ENCODE measurements around the gene PRR20D. TPM values are rescaled to one million over a fixed set of nuclear protein-coding genes. Genes with fewer than 3 reads are reported as not detected.
"Not testable (repeated sequence)": the region's sequence is repeated elsewhere in the genome, so short reads cannot be mapped to it uniquely, and the experiment has no call there.

The PRR20D gene
- not detected for polyA plus RNA-seq (2013)

GRCh38 chr13:57160332-57160731, at the start of gene PRR20D:
Gene PRR20D, plus strand, starts transcription at chr13:57160632. Its CDS starts 387 bp downstream, at chr13:57161019.
- H3K4me3 ChIP-seq (ENCODE audit: control insufficient read depth in 1 of 7, extremely low read depth in 1 of 7, insufficient read depth in 4 of 7, low read depth in 2 of 7, low read length in 6 of 7); H3K36me3 ChIP-seq (ENCODE audit: control insufficient read depth in 4 of 4, insufficient read depth in 4 of 4, low read length in 3 of 4); H3K4me1 ChIP-seq (ENCODE audit: control extremely low read depth in 1 of 4, control insufficient read depth in 4 of 4, insufficient read depth in 4 of 4, low read length in 3 of 4); DNase-seq; H3K9me3 ChIP-seq (ENCODE audit: control extremely low read depth in 1 of 5, control insufficient read depth in 4 of 5, insufficient read depth in 2 of 5, low read depth in 1 of 5, low read length in 4 of 5); H3K27ac ChIP-seq (ENCODE audit: insufficient read depth in 1 of 2, low read depth in 1 of 2, low read length in 2 of 2, poor library complexity in 1 of 2, severe bottlenecking in 2 of 2); H3K27me3 ChIP-seq (replicated peaks in 2 of 5; ENCODE audit: control insufficient read depth in 4 of 5, insufficient read depth in 5 of 5, low read length in 4 of 5); CTCF ChIA-PET; POLR2A ChIA-PET: not testable (repeated sequence)
- no CpG with 5 or more reads among the region's 22 CpGs for WGBS (ENCODE audit: insufficient coverage)

GRCh38 chr13:57114945-57115344, 45.5 kb upstream of the PRR20D start:
- Histone ChIP-seq H3K36me3 (ENCODE audit: control insufficient read depth in 4 of 4, insufficient read depth in 4 of 4, low read length in 3 of 4) (no peaks in the 10 kb centered on the region), H3K27me3 (replicated peaks in 2 of 5; ENCODE audit: control insufficient read depth in 4 of 5, insufficient read depth in 5 of 5, low read length in 4 of 5) (no peaks in the 10 kb centered on the region), H3K4me1 (ENCODE audit: control extremely low read depth in 1 of 4, control insufficient read depth in 4 of 4, insufficient read depth in 4 of 4, low read length in 3 of 4) (no peaks in the 10 kb centered on the region), H3K27ac (ENCODE audit: insufficient read depth in 1 of 2, low read depth in 1 of 2, low read length in 2 of 2, poor library complexity in 1 of 2, severe bottlenecking in 2 of 2) (no peak overlapping the region), H3K4me3 (ENCODE audit: control insufficient read depth in 1 of 7, extremely low read depth in 1 of 7, insufficient read depth in 4 of 7, low read depth in 2 of 7, low read length in 6 of 7) (no peak overlapping the region), H3K9me3 (ENCODE audit: control extremely low read depth in 1 of 5, control insufficient read depth in 4 of 5, insufficient read depth in 2 of 5, low read depth in 1 of 5, low read length in 4 of 5) (no peaks in the 10 kb centered on the region)
- DNase-seq: no peak
- ChIA-PET POLR2A (no interaction called here), CTCF (no interaction called here)
- WGBS (ENCODE audit: insufficient coverage): no CpG with 5 or more reads among the region's 4 CpGs

- Histone ChIP-seq H3K4me1 (ENCODE audit: control extremely low read depth in 1 of 4, control insufficient read depth in 4 of 4, insufficient read depth in 4 of 4, low read length in 3 of 4) (no peaks in the 10 kb centered on the region), H3K27me3 (replicated peaks in 2 of 5; ENCODE audit: control insufficient read depth in 4 of 5, insufficient read depth in 5 of 5, low read length in 4 of 5) (no peaks in the 10 kb centered on the region), H3K4me3 (ENCODE audit: control insufficient read depth in 1 of 7, extremely low read depth in 1 of 7, insufficient read depth in 4 of 7, low read depth in 2 of 7, low read length in 6 of 7) (no peak overlapping the region), H3K36me3 (ENCODE audit: control insufficient read depth in 4 of 4, insufficient read depth in 4 of 4, low read length in 3 of 4) (no peaks in the 10 kb centered on the region), H3K9me3 (ENCODE audit: control extremely low read depth in 1 of 5, control insufficient read depth in 4 of 5, insufficient read depth in 2 of 5, low read depth in 1 of 5, low read length in 4 of 5) (no peaks in the 10 kb centered on the region), H3K27ac (ENCODE audit: insufficient read depth in 1 of 2, low read depth in 1 of 2, low read length in 2 of 2, poor library complexity in 1 of 2, severe bottlenecking in 2 of 2) (no peak overlapping the region)
- DNase-seq: no peak
- 100% methylated on average over 1 of the region's 1 CpG for WGBS (ENCODE audit: insufficient coverage)
- CTCF ChIA-PET: no interaction called here
- POLR2A ChIA-PET: no interaction called here
Observed at GRCh38 chr13:57123681-57124080, 36.8 kb upstream of the PRR20D start.

- H3K27ac ChIP-seq (ENCODE audit: insufficient read depth in 1 of 2, low read depth in 1 of 2, low read length in 2 of 2, poor library complexity in 1 of 2, severe bottlenecking in 2 of 2): no peak overlapping the region
- H3K27me3 ChIP-seq (replicated peaks in 2 of 5; ENCODE audit: control insufficient read depth in 4 of 5, insufficient read depth in 5 of 5, low read length in 4 of 5): no peaks in the 10 kb centered on the region
- no peak overlapping the region for H3K4me3 ChIP-seq (ENCODE audit: control insufficient read depth in 1 of 7, extremely low read depth in 1 of 7, insufficient read depth in 4 of 7, low read depth in 2 of 7, low read length in 6 of 7)
- no peaks in the 10 kb centered on the region for H3K9me3 ChIP-seq (ENCODE audit: control extremely low read depth in 1 of 5, control insufficient read depth in 4 of 5, insufficient read depth in 2 of 5, low read depth in 1 of 5, low read length in 4 of 5)
- WGBS (ENCODE audit: insufficient coverage): 98% methylated on average over 5 of the region's 6 CpGs
- ChIA-PET CTCF (interaction anchor here (1.6 kb wide), 1 partner anchor 10 kb away, joined by 3 read pairs; no protein-coding TSS in a partner anchor), POLR2A (no interaction called here)
- H3K36me3 ChIP-seq (ENCODE audit: control insufficient read depth in 4 of 4, insufficient read depth in 4 of 4, low read length in 3 of 4): no peaks in the 10 kb centered on the region
- H3K4me1 ChIP-seq (ENCODE audit: control extremely low read depth in 1 of 4, control insufficient read depth in 4 of 4, insufficient read depth in 4 of 4, low read length in 3 of 4): no peaks in the 10 kb centered on the region
- no peak for DNase-seq
Observed at GRCh38 chr13:57128909-57129308, 31.5 kb upstream of the PRR20D start.

GRCh38 chr13:57136093-57136492, 24.3 kb upstream of the PRR20D start:
- 74% methylated on average over 2 of the region's 2 CpGs for WGBS (ENCODE audit: insufficient coverage)
- H3K9me3 ChIP-seq (ENCODE audit: control extremely low read depth in 1 of 5, control insufficient read depth in 4 of 5, insufficient read depth in 2 of 5, low read depth in 1 of 5, low read length in 4 of 5): no peaks in the 10 kb centered on the region
- H3K4me1 ChIP-seq (ENCODE audit: control extremely low read depth in 1 of 4, control insufficient read depth in 4 of 4, insufficient read depth in 4 of 4, low read length in 3 of 4): no peaks in the 10 kb centered on the region
- POLR2A ChIA-PET: no interaction called here
- H3K27me3 ChIP-seq (replicated peaks in 2 of 5; ENCODE audit: control insufficient read depth in 4 of 5, insufficient read depth in 5 of 5, low read length in 4 of 5): no peaks in the 10 kb centered on the region
- H3K27ac ChIP-seq (ENCODE audit: insufficient read depth in 1 of 2, low read depth in 1 of 2, low read length in 2 of 2, poor library complexity in 1 of 2, severe bottlenecking in 2 of 2): no peak overlapping the region
- CTCF ChIA-PET: no interaction called here
- no peak overlapping the region for H3K4me3 ChIP-seq (ENCODE audit: control insufficient read depth in 1 of 7, extremely low read depth in 1 of 7, insufficient read depth in 4 of 7, low read depth in 2 of 7, low read length in 6 of 7)
- no peaks in the 10 kb centered on the region for H3K36me3 ChIP-seq (ENCODE audit: control insufficient read depth in 4 of 4, insufficient read depth in 4 of 4, low read length in 3 of 4)
- DNase-seq: no peak

GRCh38 chr13:57137585-57137984, 22.8 kb upstream of the PRR20D start:
- no peaks in the 10 kb centered on the region for H3K4me1 ChIP-seq (ENCODE audit: control extremely low read depth in 1 of 4, control insufficient read depth in 4 of 4, insufficient read depth in 4 of 4, low read length in 3 of 4)
- no peak overlapping the region for H3K4me3 ChIP-seq (ENCODE audit: control insufficient read depth in 1 of 7, extremely low read depth in 1 of 7, insufficient read depth in 4 of 7, low read depth in 2 of 7, low read length in 6 of 7)
- CTCF ChIA-PET: no interaction called here
- H3K36me3 ChIP-seq (ENCODE audit: control insufficient read depth in 4 of 4, insufficient read depth in 4 of 4, low read length in 3 of 4): no peaks in the 10 kb centered on the region
- no peaks in the 10 kb centered on the region for H3K9me3 ChIP-seq (ENCODE audit: control extremely low read depth in 1 of 5, control insufficient read depth in 4 of 5, insufficient read depth in 2 of 5, low read depth in 1 of 5, low read length in 4 of 5)
- H3K27ac ChIP-seq (ENCODE audit: insufficient read depth in 1 of 2, low read depth in 1 of 2, low read length in 2 of 2, poor library complexity in 1 of 2, severe bottlenecking in 2 of 2): no peak overlapping the region
- no CpG with 5 or more reads among the region's 4 CpGs for WGBS (ENCODE audit: insufficient coverage)
- no peaks in the 10 kb centered on the region for H3K27me3 ChIP-seq (replicated peaks in 2 of 5; ENCODE audit: control insufficient read depth in 4 of 5, insufficient read depth in 5 of 5, low read length in 4 of 5)
- no peak for DNase-seq
- POLR2A ChIA-PET: no interaction called here

GRCh38 chr13:57138988-57139387, 21.4 kb upstream of the PRR20D start:
- H3K4me3 ChIP-seq (ENCODE audit: control insufficient read depth in 1 of 7, extremely low read depth in 1 of 7, insufficient read depth in 4 of 7, low read depth in 2 of 7, low read length in 6 of 7): no peak overlapping the region
- POLR2A ChIA-PET: no interaction called here

More at GRCh38 chr13:57138988-57139387, 21.4 kb upstream of the PRR20D start:
- no peaks in the 10 kb centered on the region for H3K27me3 ChIP-seq (replicated peaks in 2 of 5; ENCODE audit: control insufficient read depth in 4 of 5, insufficient read depth in 5 of 5, low read length in 4 of 5)
- no peaks in the 10 kb centered on the region for H3K36me3 ChIP-seq (ENCODE audit: control insufficient read depth in 4 of 4, insufficient read depth in 4 of 4, low read length in 3 of 4)
- H3K9me3 ChIP-seq (ENCODE audit: control extremely low read depth in 1 of 5, control insufficient read depth in 4 of 5, insufficient read depth in 2 of 5, low read depth in 1 of 5, low read length in 4 of 5): no peaks in the 10 kb centered on the region
- DNase-seq: no peak
- WGBS (ENCODE audit: insufficient coverage): no CpG with 5 or more reads among the region's 5 CpGs
- no peaks in the 10 kb centered on the region for H3K4me1 ChIP-seq (ENCODE audit: control extremely low read depth in 1 of 4, control insufficient read depth in 4 of 4, insufficient read depth in 4 of 4, low read length in 3 of 4)
- no peak overlapping the region for H3K27ac ChIP-seq (ENCODE audit: insufficient read depth in 1 of 2, low read depth in 1 of 2, low read length in 2 of 2, poor library complexity in 1 of 2, severe bottlenecking in 2 of 2)
- CTCF ChIA-PET: no interaction called here

Measured in common myeloid progenitor, CD34-positive (primary cell).